Measurements from ENCODE around the gene GTF2I.

GTF2I gene

GRCh38 chr7:74657692-74658177 is at the start of gene GTF2I:
Gene GTF2I (plus strand): TSS chr7:74657718. CDS start chr7:74689129, 31,411 bp downstream.
- ATAC-seq, result peak; percentile 49
- TF ChIP-seq ZFP3 (CRISPR knock-in tag; IDR thresholded peaks at IDR 0.05), result no peak
- TF ChIP-seq PATZ1 (CRISPR knock-in tag; IDR thresholded peaks at IDR 0.05; ENCODE audit: borderline replicate concordance), result no peak
- TF ChIP-seq TSHZ2 (CRISPR knock-in tag; IDR thresholded peaks at IDR 0.05), result no peak
- no peak for TF ChIP-seq CSDC2 (CRISPR knock-in tag; IDR thresholded peaks at IDR 0.05)
- TF ChIP-seq, protein P1, sequence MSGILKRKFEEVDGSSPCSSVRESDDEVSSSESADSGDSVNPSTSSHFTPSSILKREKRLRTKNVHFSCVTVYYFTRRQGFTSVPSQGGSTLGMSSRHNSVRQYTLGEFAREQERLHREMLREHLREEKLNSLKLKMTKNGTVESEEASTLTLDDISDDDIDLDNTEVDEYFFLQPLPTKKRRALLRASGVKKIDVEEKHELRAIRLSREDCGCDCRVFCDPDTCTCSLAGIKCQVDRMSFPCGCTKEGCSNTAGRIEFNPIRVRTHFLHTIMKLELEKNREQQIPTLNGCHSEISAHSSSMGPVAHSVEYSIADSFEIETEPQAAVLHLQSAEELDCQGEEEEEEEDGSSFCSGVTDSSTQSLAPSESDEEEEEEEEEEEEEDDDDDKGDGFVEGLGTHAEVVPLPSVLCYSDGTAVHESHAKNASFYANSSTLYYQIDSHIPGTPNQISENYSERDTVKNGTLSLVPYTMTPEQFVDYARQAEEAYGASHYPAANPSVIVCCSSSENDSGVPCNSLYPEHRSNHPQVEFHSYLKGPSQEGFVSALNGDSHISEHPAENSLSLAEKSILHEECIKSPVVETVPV (CRISPR knock-in tag; IDR thresholded peaks at IDR 0.05), result no peak
- TF ChIP-seq GLIS3 (CRISPR knock-in tag; IDR thresholded peaks at IDR 0.05), result 0 out of 2 replicates have a peak, but pooled peaks have one; percentile 22
- TF ChIP-seq, protein P2, sequence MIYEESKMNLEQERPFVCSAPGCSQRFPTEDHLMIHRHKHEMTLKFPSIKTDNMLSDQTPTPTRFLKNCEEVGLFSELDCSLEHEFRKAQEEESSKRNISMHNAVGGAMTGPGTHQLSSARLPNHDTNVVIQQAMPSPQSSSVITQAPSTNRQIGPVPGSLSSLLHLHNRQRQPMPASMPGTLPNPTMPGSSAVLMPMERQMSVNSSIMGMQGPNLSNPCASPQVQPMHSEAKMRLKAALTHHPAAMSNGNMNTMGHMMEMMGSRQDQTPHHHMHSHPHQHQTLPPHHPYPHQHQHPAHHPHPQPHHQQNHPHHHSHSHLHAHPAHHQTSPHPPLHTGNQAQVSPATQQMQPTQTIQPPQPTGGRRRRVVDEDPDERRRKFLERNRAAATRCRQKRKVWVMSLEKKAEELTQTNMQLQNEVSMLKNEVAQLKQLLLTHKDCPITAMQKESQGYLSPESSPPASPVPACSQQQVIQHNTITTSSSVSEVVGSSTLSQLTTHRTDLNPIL (CRISPR knock-in tag; IDR thresholded peaks at IDR 0.05; ENCODE audit: low read depth), result no peak
- no peak for TF ChIP-seq TCF4 (CRISPR knock-in tag; IDR thresholded peaks at IDR 0.05; ENCODE audit: borderline replicate concordance)
- TF ChIP-seq TOX (CRISPR knock-in tag; IDR thresholded peaks at IDR 0.05; ENCODE audit: borderline replicate concordance), result no peak
- TF ChIP-seq RARB (CRISPR knock-in tag; IDR thresholded peaks at IDR 0.05), result no peak
- TF ChIP-seq ZFP30 (CRISPR knock-in tag; IDR thresholded peaks at IDR 0.05), result no peak
- TF ChIP-seq OSR1 (CRISPR knock-in tag; IDR thresholded peaks at IDR 0.05), result no peak
- TF ChIP-seq, protein P3, sequence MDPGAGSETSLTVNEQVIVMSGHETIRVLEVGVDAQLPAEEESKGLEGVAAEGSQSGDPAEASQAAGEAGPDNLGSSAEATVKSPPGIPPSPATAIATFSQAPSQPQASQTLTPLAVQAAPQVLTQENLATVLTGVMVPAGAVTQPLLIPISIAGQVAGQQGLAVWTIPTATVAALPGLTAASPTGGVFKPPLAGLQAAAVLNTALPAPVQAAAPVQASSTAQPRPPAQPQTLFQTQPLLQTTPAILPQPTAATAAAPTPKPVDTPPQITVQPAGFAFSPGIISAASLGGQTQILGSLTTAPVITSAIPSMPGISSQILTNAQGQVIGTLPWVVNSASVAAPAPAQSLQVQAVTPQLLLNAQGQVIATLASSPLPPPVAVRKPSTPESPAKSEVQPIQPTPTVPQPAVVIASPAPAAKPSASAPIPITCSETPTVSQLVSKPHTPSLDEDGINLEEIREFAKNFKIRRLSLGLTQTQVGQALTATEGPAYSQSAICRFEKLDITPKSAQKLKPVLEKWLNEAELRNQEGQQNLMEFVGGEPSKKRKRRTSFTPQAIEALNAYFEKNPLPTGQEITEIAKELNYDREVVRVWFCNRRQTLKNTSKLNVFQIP (CRISPR knock-in tag; IDR thresholded peaks at IDR 0.05; ENCODE audit: borderline replicate concordance, low read depth), result no peak
- no peak for TF ChIP-seq ZNF8 (CRISPR knock-in tag; IDR thresholded peaks at IDR 0.05)
- peak; percentile 39; the same call in 1 of the 2 replicates for TF ChIP-seq ZNF70 (CRISPR knock-in tag; IDR thresholded peaks at IDR 0.05)
- TF ChIP-seq ESRRG (CRISPR knock-in tag; IDR thresholded peaks at IDR 0.05), result no peak

GRCh38 chr7:74612015-74612829 is 45.3 kb upstream of the GTF2I start:
- no peak for TF ChIP-seq ZFP3 (CRISPR knock-in tag; IDR thresholded peaks at IDR 0.05)
- no peak for TF ChIP-seq CSDC2 (CRISPR knock-in tag; IDR thresholded peaks at IDR 0.05)
- 0 out of 2 replicates have a peak, but pooled peaks have one; percentile 28 for TF ChIP-seq TSHZ2 (CRISPR knock-in tag; IDR thresholded peaks at IDR 0.05)
- ATAC-seq, result peak; percentile 37
